ENCODE data around the gene CYB5D1. TPM values are rescaled to one million over a fixed set of nuclear protein-coding genes. Genes with fewer than 3 reads are reported as not detected.
"Not testable (repeated sequence)": the region's sequence is repeated elsewhere in the genome, so short reads cannot be mapped to it uniquely, and the experiment has no call there.

Gene CYB5D1
- total RNA-seq, 1 donor from 2014 or later, result 9.0 TPM

- peak; percentile 62 for TF ChIP-seq CTCF (IDR thresholded peaks at IDR 0.05; ENCODE audit: insufficient read depth, low read length, severe bottlenecking)
- no peaks in the 10 kb centered on the region for H3K36me3 ChIP-seq (ENCODE audit: control insufficient read depth, insufficient read depth, low read length)
- FAIRE-seq, result no peak
- H3K4me3 ChIP-seq (ENCODE audit: low read depth, low read length), result no peak overlapping the region
- H3K27me3 ChIP-seq (ENCODE audit: control insufficient read depth, insufficient read depth, low read length), result no peaks in the 10 kb centered on the region
- DNase-seq (ENCODE audit: low read depth), result peak; percentile 42
Observed at GRCh38 chr17:7862692-7863437, 5.1 kb downstream of the CYB5D1 start.

GRCh38 chr17:7864384-7864783, 6.6 kb downstream of the CYB5D1 start:
- not testable (repeated sequence) for H3K4me3 ChIP-seq (ENCODE audit: low read depth, low read length); DNase-seq (ENCODE audit: low read depth); H3K36me3 ChIP-seq (ENCODE audit: control insufficient read depth, insufficient read depth, low read length); FAIRE-seq; H3K27me3 ChIP-seq (ENCODE audit: control insufficient read depth, insufficient read depth, low read length)

GRCh38 chr17:7864995-7865650, 7.3 kb downstream of the CYB5D1 start:
- Histone ChIP-seq H3K4me3 (ENCODE audit: low read depth, low read length) (no peak overlapping the region), H3K27me3 (ENCODE audit: control insufficient read depth, insufficient read depth, low read length) (no peaks in the 10 kb centered on the region), H3K36me3 (ENCODE audit: control insufficient read depth, insufficient read depth, low read length) (no peaks in the 10 kb centered on the region)
- no peak for FAIRE-seq
- DNase-seq (ENCODE audit: low read depth), result peak; percentile 54
- no peak for TF ChIP-seq CTCF (IDR thresholded peaks at IDR 0.05; ENCODE audit: insufficient read depth, low read length, severe bottlenecking)

GRCh38 chr17:7867881-7868329, 10.1 kb downstream of the CYB5D1 start:
- FAIRE-seq (no peak), DNase-seq (ENCODE audit: low read depth) (peak; percentile 90)
- Histone ChIP-seq H3K36me3 (ENCODE audit: control insufficient read depth, insufficient read depth, low read length) (no peaks in the 10 kb centered on the region), H3K27me3 (ENCODE audit: control insufficient read depth, insufficient read depth, low read length) (no peaks in the 10 kb centered on the region), H3K4me3 (ENCODE audit: low read depth, low read length) (no peak overlapping the region)
- no peak for TF ChIP-seq CTCF (IDR thresholded peaks at IDR 0.05; ENCODE audit: insufficient read depth, low read length, severe bottlenecking)

GRCh38 chr17:7873051-7873450, 15.2 kb downstream of the CYB5D1 start:
- FAIRE-seq (no peak), DNase-seq (ENCODE audit: low read depth) (no peak)
- Histone ChIP-seq H3K27me3 (ENCODE audit: control insufficient read depth, insufficient read depth, low read length) (no peaks in the 10 kb centered on the region), H3K36me3 (ENCODE audit: control insufficient read depth, insufficient read depth, low read length) (no peaks in the 10 kb centered on the region), H3K4me3 (ENCODE audit: low read depth, low read length) (no peak overlapping the region)
- TF ChIP-seq CTCF (IDR thresholded peaks at IDR 0.05; ENCODE audit: insufficient read depth, low read length, severe bottlenecking), result no peak

GRCh38 chr17:7875804-7876370, 18.1 kb downstream of the CYB5D1 start:
- DNase-seq (ENCODE audit: low read depth) (no peak), FAIRE-seq (no peak)
- H3K4me3 ChIP-seq (ENCODE audit: low read depth, low read length), result no peak overlapping the region
- peaks cover 1% of the 10 kb centered on the region for H3K36me3 ChIP-seq (ENCODE audit: control insufficient read depth, insufficient read depth, low read length)
- TF ChIP-seq CTCF (IDR thresholded peaks at IDR 0.05; ENCODE audit: insufficient read depth, low read length, severe bottlenecking), result no peak
- no peaks in the 10 kb centered on the region for H3K27me3 ChIP-seq (ENCODE audit: control insufficient read depth, insufficient read depth, low read length)

All from bronchial epithelial cell (primary cell).